HL-60 (cell line): Measurements from ENCODE around the gene QRFP.

ENCODE experiments used
- DNase-seq, 2 experiments: peaks; one replicate each; pipeline ENCODE4 v3.0.0-alpha.2; 2010 to 2020; ENCODE audit warnings: low read depth in 1 of 2, low spot score in 1 of 2
- H3K27ac ChIP-seq: fragments of 250-450 bp; sonication (Bioruptor Pico); replicated peaks from 2 replicates; pipeline ENCODE4 v1.5.1; 2020; ENCODE audit warnings: mild to moderate bottlenecking, moderate library complexity
- H3K27me3 ChIP-seq: fragments of 250-450 bp; sonication (Bioruptor Pico); 2 replicates; pipeline ENCODE4 v1.5.1; 2021; ENCODE audit warnings: mild to moderate bottlenecking, moderate library complexity; ENCODE audit not compliant: insufficient read depth, poor library complexity, severe bottlenecking
- H3K4me3 ChIP-seq: replicated peaks from 2 replicates; pipeline ENCODE4 v1.5.1; 2011; ENCODE audit warnings: mild to moderate bottlenecking, control low read depth, low read length; ENCODE audit not compliant: insufficient read depth
- CTCF ChIP-seq: IDR thresholded peaks from one replicate; pipeline ENCODE4 v1.5.1; 2011; ENCODE audit warnings: low read length, control low read depth, inconsistent platforms; ENCODE audit not compliant: insufficient read depth
- GABPA ChIP-seq: IDR thresholded peaks from 2 replicates; pipeline ENCODE4 v1.6.1; 2012; ENCODE audit warnings: low read depth
- POLR2AphosphoS5 ChIP-seq: IDR thresholded peaks from 2 replicates; pipeline ENCODE4 v1.6.1; 2012; ENCODE audit warnings: low read depth
- REST ChIP-seq: IDR thresholded peaks from 2 replicates; pipeline ENCODE4 v1.6.1; 2012; ENCODE audit warnings: low read depth; ENCODE audit not compliant: insufficient replicate concordance
- SPI1 ChIP-seq: IDR thresholded peaks from 2 replicates; pipeline ENCODE4 v1.6.1; 2012; ENCODE audit warnings: low read depth, mild to moderate bottlenecking, borderline replicate concordance

The QRFP gene

GRCh38 chr9:130858739-130859705 lies 37.6 kb downstream of the QRFP start:
- Histone ChIP-seq H3K4me3 (no peak overlapping the region), H3K27me3 (no peaks in the 10 kb centered on the region), H3K27ac (no peak overlapping the region)
- TF ChIP-seq POLR2AphosphoS5 (no peak), CTCF (no peak), GABPA (no peak), REST (no peak), SPI1 (no peak)
- no peak for DNase-seq

GRCh38 chr9:130857864-130858738 lies 38.5 kb downstream of the QRFP start:
- H3K27me3 ChIP-seq, result no peaks in the 10 kb centered on the region
- TF ChIP-seq POLR2AphosphoS5 (no peak), CTCF (no peak), REST (no peak), SPI1 (no peak), GABPA (no peak)
- no peak overlapping the region for H3K27ac ChIP-seq
- no peak overlapping the region for H3K4me3 ChIP-seq
- no peak for DNase-seq

- H3K4me3 ChIP-seq, result no peak overlapping the region
Measured at GRCh38 chr9:130856474-130856873, 40.1 kb downstream of the QRFP start.

More at GRCh38 chr9:130856474-130856873, 40.1 kb downstream of the QRFP start:
- H3K27me3 ChIP-seq, result no peaks in the 10 kb centered on the region
- H3K27ac ChIP-seq, result no peak overlapping the region
- TF ChIP-seq CTCF, result no peak
- DNase-seq, result no peak
